Skeletal muscle tissue (tissue), 4 donors: ENCODE measurements around the gene RFX4. TPM values are rescaled to one million over a fixed set of nuclear protein-coding genes. Genes with fewer than 3 reads are reported as not detected.
"Not testable (repeated sequence)": the region's sequence is repeated elsewhere in the genome, so short reads cannot be mapped to it uniquely, and the experiment has no call there.

Experiments
- H3K27ac ChIP-seq: one replicate; pipeline ENCODE4 v1.7.0; 2013; ENCODE audit warnings: mild to moderate bottlenecking, low read depth, low read length, inconsistent platforms
- H3K27me3 ChIP-seq, 3 donors: one replicate each; pipeline ENCODE4 v1.7.0; 2013; ENCODE audit warnings: low read length in 3 of 3; ENCODE audit not compliant: control insufficient read depth in 3 of 3, insufficient read depth in 3 of 3
- H3K36me3 ChIP-seq, 3 donors: one replicate each; pipeline ENCODE4 v1.7.0; 2013; ENCODE audit warnings: low read length in 3 of 3; ENCODE audit not compliant: control insufficient read depth in 3 of 3, insufficient read depth in 3 of 3
- H3K4me1 ChIP-seq, 3 donors: one replicate each; pipeline ENCODE4 v1.7.0; 2013; ENCODE audit warnings: low read length in 3 of 3, mild to moderate bottlenecking in 3 of 3; ENCODE audit not compliant: control insufficient read depth in 3 of 3, insufficient read depth in 3 of 3
- H3K4me3 ChIP-seq, 3 donors: one replicate each; pipeline ENCODE4 v1.7.0; 2013; ENCODE audit warnings: low read length in 3 of 3
- H3K9ac ChIP-seq, 3 donors: one replicate each; pipeline ENCODE4 v1.7.0; 2013; ENCODE audit warnings: low read length in 3 of 3, mild to moderate bottlenecking in 3 of 3, moderate library complexity in 2 of 3, low read depth in 1 of 3
- H3K9me3 ChIP-seq, 3 donors: one replicate each; pipeline ENCODE4 v1.7.0; 2013; ENCODE audit warnings: low read length in 3 of 3; ENCODE audit not compliant: control insufficient read depth in 3 of 3
- total RNA-seq: library from RNA; depleted of rRNA; stranded (reverse); fragments of >200 nt; gene quantifications from one replicate; pipeline ENCODE4 v1.2.3, GENCODE V29; 2014
- donor health status: Osteomylitis.

The RFX4 gene
- total RNA-seq, 1 donor from 2014 or later = not detected

DNA sequence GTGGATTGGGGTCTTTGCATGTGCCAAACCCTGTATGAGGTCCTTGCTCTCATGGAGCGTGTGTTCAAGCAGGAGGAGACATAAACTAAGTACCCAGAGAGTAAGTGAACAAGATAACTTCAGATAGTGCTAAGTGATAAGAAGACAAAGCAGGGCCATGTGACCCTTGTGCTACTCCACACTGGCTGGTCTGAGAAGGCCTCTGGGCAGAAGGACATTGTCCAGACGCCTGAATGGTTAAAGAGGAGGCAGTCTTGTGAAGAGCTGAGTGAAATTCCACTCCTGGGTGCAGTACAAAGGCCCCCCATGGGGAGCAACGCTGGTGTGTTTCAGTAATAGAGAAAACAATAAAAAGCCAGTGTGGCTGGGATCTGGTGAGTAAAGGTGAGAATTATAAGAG, 98.4 kb downstream of the RFX4 start:
- H3K27ac ChIP-seq = no peak overlapping the region
- H3K4me3 ChIP-seq = no peak overlapping the region
- H3K9me3 ChIP-seq = no peaks in the 10 kb centered on the region
- H3K27me3 ChIP-seq = no peaks in the 10 kb centered on the region
- H3K36me3 ChIP-seq = no peaks in the 10 kb centered on the region
- no peaks in the 10 kb centered on the region for H3K4me1 ChIP-seq
- H3K9ac ChIP-seq = no peak overlapping the region

DNA sequence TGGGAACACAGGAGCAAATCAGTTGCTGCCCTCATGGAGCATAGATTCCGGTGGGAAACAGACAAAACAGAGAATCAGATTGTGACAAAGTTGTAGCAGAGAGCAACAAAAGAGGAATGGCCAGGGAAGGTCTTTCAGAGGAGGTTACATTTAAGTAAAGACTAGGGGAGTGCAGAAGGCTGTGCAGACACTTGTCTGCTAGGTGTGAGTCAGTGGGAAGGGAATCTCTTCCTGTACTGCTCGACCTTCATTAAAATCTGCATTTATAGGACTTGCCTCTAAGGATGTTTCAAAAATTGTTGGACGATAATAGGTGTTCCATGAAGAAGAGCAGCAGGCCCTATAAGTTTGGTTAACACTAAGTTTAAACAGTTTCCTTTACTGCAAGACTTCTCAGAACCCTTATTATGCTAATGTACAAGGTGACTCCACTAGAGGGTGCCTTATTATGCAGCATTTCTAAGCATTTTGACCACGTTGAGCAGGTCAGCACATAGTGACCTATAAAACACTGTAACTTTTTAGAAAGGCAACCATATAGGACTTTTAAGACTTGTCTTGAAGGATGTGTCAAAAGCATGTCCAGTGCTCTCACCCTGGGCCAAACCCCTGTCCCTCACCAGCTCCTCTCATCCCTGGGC, 99.9 kb downstream of the RFX4 start:
- Histone ChIP-seq H3K4me3 (no peak overlapping the region), H3K36me3 (no peaks in the 10 kb centered on the region), H3K9ac (no peak overlapping the region), H3K9me3 (no peaks in the 10 kb centered on the region), H3K4me1 (no peaks in the 10 kb centered on the region), H3K27ac (no peak overlapping the region), H3K27me3 (no peaks in the 10 kb centered on the region)

DNA sequence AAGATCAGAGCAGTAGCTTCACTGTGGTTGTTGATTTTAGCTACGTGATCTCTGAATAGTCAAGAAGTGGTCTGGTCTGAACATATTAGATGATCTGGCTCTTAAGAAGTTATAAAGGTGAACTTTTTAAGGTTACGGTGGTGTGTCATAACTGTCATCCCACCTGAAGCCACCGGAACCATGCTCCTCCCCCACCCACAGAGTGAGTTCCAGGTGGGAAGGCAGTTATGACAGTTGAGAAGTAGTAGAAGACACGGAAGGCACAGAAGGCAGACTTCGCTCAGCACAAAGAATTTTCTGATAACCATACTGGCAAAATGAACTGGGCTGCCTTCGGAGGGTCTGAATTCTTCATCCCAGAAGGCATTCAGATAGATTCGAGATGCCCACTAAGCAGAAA, 101.7 kb downstream of the RFX4 start:
- H3K27ac ChIP-seq = no peak overlapping the region
- H3K4me3 ChIP-seq = no peak overlapping the region
- H3K9ac ChIP-seq = no peak overlapping the region
- no peaks in the 10 kb centered on the region for H3K27me3 ChIP-seq
- H3K4me1 ChIP-seq = no peaks in the 10 kb centered on the region
- no peaks in the 10 kb centered on the region for H3K9me3 ChIP-seq
- H3K36me3 ChIP-seq = no peaks in the 10 kb centered on the region

DNA sequence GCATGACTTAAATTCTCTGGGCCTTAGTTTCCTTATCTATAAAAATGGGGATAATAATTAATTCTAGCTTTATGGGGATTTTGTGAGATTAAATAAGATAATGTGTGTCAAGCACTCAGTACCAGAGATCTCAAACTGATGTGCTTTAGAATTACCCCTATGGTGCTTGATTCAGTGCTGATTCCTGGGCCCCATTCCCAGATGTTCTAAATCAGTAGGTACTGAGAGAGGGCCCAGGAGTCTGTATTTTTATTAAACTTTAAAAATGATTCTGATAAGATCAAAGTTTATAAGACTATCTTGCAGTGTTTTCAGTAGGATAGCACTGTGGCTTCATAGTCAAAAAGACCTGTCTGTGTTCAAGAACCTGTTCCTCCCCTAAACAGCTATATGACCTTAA, 102.6 kb downstream of the RFX4 start:
- no peaks in the 10 kb centered on the region for H3K9me3 ChIP-seq
- no peak overlapping the region for H3K9ac ChIP-seq
- no peaks in the 10 kb centered on the region for H3K36me3 ChIP-seq
- no peaks in the 10 kb centered on the region for H3K27me3 ChIP-seq
- H3K4me1 ChIP-seq = no peaks in the 10 kb centered on the region
- no peak overlapping the region for H3K27ac ChIP-seq
- no peak overlapping the region for H3K4me3 ChIP-seq

DNA sequence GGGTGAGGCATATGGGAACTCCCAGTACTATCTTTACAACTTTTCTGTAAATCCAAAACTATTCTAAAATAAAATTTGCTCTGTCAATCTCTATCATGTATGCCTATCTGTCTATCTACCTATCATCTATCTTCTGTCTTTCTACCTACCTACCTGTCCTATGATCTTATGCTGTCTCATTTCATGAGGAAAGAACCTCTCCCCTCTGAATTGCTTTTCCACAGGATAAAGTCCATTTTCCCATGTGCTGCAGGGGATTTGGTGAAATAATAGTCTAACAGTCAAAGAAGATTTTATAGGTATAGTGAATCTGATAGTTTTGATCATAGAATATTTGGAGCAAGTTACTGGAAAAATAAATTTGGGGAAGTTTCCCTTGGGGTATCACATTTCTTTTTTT, 104.9 kb downstream of the RFX4 start:
- H3K36me3 ChIP-seq = no peaks in the 10 kb centered on the region

DNA sequence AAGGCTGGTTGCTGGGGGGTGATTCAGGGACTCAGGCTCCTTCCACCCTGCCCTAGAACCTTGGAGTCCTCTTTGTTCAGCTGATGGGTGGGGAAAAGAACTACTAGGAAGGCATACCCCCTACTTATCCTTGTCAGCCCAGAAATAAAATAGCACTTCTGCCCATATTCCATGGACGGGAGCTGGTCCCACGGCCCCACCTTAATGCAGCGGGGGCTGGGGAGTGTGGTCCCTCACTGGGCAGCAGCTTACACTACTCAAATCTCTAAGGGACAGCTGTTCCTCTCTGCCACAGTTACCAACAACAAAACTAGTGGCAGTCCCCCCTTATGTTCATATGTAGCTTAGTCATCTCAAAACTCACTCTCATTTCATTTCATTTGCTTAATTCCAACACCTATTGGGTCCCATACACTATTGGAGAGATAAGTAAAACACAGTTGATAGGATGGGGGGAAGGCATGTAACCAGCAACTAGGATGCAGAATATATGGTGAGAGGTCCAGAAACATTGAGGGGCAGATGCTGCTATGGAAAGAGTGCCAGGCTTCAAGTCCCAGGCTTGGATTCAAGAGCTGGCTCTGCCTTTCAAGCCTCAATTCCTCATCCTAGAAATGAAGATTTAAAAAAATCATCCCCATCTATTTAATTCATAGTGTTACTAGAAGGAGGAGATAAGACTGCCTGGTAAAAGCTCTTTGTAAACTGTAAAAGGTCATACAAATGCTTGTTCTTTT, 107.9 kb downstream of the RFX4 start:
- Histone ChIP-seq H3K36me3 (no peaks in the 10 kb centered on the region), H3K9me3 (no peaks in the 10 kb centered on the region), H3K4me1 (no peaks in the 10 kb centered on the region), H3K27ac (no peak overlapping the region), H3K27me3 (no peaks in the 10 kb centered on the region), H3K4me3 (no peak overlapping the region), H3K9ac (no peak overlapping the region)

More for the DNA sequence above, 104.9 kb downstream of the RFX4 start:
- Histone ChIP-seq H3K9ac (no peak overlapping the region), H3K27ac (no peak overlapping the region), H3K27me3 (no peaks in the 10 kb centered on the region), H3K4me1 (no peaks in the 10 kb centered on the region), H3K4me3 (no peak overlapping the region), H3K9me3 (no peaks in the 10 kb centered on the region)

DNA sequence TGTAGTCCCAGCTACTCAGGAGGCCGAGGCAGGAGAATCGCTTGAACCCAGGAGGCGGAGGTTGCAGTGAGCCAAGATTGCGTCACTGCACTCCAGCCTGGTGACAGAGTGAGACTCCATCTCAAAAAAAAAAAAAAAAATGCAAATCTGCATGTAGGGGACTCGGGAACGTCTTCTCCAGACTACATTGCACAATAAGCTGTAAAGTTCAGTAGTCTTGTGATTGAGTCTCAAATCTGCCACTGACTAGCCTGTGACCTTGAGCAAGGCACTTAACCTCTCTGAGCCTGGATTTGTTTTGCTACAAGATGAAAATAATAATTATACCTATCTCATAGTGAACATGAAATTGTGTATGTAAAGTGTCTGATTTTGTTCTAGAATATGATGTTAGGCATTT, 109.2 kb downstream of the RFX4 start:
- not testable (repeated sequence) for H3K4me3 ChIP-seq, H3K4me1 ChIP-seq, H3K27ac ChIP-seq, H3K9ac ChIP-seq, H3K9me3 ChIP-seq, H3K27me3 ChIP-seq, H3K36me3 ChIP-seq

DNA sequence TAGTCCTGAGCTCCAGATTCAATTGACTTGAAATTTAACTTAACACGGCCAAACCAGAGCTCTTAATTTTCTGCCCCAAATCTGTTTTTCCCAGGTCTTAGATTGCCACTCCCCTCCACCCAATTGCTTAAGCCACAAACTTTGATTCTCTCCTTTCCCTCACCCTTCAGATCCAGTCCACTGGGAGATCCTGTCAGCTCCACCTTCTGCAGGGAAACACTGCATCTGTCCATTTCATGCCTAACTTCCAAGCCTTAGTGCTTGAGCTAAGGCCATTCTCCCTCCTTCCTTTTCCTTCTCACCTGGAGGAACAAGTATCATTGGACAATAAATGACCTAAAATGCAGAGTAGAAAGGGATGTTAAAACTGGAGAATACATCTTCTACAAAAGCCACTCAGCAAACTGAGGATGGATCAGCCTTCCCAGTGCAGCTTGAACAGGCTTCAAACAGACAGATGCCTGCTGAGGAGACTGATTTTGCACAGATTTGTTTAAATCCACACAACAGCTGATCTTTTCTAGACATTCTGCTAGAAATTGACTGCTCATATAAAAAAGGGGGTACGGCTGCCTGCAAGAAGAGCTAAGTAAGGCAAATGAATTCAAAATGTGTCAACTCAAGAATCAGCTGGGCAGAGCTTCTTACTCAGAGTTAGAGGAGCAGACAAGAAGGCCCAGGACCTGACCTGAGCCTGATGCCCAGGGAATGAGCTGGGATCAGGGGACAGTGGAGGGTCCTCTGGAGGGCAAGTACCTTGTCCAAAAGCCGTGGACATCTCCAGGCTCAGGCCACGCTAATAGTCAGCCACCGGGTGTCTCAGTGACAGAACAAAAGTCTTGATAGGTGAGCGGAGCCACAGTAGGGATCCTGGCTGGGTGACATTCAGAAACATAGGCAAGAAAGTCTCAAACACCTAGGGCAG, 110.4 kb downstream of the RFX4 start:
- H3K4me1 ChIP-seq = no peaks in the 10 kb centered on the region
- peaks cover 0 to under 1% (median 0%) of the 10 kb centered on the region in 3 donors for H3K9me3 ChIP-seq
- H3K27me3 ChIP-seq = no peaks in the 10 kb centered on the region
- no peak overlapping the region for H3K27ac ChIP-seq
- no peaks in the 10 kb centered on the region for H3K36me3 ChIP-seq
- no peak overlapping the region for H3K4me3 ChIP-seq
- no peak overlapping the region for H3K9ac ChIP-seq

DNA sequence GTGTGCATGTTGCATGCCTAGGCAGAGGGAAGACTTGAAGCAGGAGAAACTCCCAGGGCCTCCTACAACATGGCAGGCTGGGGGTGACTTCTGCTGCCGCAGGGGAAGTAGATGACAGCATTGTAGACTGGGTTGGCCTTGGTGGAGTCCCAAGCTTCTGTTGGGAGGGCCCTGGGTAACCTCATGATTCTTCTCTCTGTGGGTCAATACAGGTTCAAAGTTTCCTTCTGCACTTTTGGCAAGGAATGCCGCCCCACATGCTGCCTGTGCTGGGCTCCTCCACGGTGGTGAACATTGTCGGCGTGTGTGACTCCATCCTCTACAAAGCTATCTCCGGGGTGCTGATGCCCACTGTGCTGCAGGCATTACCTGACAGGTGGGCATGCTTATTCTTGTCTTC, 113.3 kb downstream of the RFX4 start:
- no peaks in the 10 kb centered on the region for H3K27me3 ChIP-seq
- no peak overlapping the region for H3K27ac ChIP-seq
- H3K4me1 ChIP-seq = no peaks in the 10 kb centered on the region
- no peak overlapping the region for H3K9ac ChIP-seq
- H3K36me3 ChIP-seq = no peaks in the 10 kb centered on the region
- H3K4me3 ChIP-seq = no peak overlapping the region
- H3K9me3 ChIP-seq = peaks cover 0 to 3% (median 0%) of the 10 kb centered on the region in 3 donors
